ENCODE measurements around the gene ELMO1.

The ELMO1 gene

DNA sequence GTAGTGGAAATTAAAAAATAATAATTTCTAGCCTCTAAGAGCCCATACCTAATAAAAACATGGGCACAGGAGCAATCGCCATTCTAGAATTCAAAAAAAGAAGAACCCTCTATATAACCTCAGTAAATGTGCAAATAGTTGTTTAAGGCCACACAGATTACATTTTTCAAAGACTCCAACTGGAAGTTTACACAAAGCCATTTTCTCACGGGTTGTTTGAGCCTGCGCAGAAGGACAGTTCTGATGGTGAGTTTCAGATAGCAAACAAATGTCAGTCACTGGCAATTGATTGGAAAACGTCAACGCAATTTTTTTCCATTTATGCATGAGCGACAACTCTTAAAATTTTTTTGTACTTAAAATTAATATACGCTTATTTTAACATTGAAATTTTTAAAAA lies 23.0 kb upstream of the ELMO1 start:
- no peak for DNase-seq

DNA sequence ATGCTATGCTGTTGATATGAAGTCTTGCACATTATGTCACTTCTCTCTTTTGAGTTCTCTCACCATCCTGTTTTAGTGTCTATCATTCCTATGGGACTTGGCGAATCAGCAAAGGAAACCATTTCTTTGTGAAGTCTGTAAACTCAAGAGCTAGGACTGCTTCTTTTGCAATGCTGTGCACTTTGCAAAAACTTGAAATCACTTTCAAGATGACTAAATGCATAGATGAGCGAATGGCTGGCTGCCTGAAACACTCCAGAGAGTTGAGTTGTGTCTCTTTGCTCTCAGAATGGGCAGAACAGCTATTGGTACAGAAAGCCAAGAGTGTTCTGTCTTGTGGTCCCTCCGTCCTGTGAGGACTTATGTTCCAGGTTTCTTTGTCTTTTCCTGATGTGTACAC lies 18.3 kb upstream of the ELMO1 start:
- no peak for DNase-seq

GRCh38 chr7:37462138-37462537 lies 13.5 kb upstream of the ELMO1 start:
- no peak for DNase-seq

DNA sequence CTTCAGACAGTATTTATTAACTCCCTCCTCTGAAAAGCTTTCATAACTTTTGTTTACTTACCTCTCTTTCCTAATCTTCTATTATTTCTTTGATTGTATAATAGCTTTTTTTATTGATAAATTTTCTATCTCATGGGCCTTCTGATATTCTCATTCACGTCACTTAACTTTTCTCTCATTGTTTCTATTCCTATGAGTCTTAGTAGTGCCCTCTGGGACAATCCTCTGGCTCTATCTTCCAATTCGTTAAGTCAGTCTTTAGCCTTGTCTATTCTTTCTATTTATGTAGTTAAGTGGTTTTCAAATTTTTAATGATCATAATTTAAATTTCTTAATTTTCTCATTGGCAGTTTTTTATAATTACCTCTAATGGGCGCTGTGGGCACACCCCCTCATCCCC lies 6.4 kb upstream of the ELMO1 start:
- no peak for DNase-seq

DNA sequence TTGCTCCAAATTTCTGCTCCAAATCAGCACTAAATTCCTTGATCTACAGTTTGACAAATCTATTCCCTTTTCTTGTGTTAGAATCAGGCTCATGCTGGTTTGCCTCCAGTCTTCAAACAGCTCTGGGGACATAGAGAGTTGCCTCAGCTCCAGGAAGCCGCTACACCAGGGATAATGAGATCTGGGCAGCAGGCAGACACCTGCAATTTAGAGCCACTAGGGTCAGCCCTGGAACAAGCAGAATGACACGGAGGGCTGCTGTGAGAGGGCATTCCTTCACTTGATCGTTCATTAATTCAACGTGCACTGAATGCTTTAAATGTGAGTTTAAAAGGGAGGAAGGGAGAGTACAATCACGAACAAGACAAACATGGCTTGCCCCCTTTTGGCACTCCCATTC lies 3.7 kb upstream of the ELMO1 start:
- no peak for DNase-seq

- DNase-seq: no peak
Measured at GRCh38 chr7:37450035-37450434, 1.4 kb upstream of the ELMO1 start.

- DNase-seq: no peak
Measured at GRCh38 chr7:37449621-37450020, 957 bp upstream of the ELMO1 start.

- DNase-seq: no peak
Measured at GRCh38 chr7:37448011-37448635, 541 bp downstream of the ELMO1 start.

DNA sequence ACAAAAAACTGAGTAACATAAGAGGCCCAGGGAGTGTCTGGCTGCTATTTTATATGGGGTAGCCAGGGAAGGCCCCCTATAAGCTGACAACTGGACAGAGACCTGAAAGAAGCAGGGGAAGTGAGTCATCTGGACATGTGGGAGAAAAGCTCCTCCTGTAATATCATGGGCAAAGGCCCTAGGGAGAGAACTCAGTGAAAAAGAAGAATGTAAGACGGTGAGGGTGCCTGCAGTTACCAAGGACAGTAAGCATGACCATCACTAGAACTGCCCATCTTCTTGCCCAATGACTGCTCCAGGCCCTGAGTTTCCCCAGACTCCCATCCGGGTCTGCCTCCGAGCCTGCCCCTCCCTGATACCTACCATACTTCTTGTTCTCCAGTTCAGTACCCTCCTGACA lies 2.3 kb downstream of the ELMO1 start:
- no peak for DNase-seq

DNA sequence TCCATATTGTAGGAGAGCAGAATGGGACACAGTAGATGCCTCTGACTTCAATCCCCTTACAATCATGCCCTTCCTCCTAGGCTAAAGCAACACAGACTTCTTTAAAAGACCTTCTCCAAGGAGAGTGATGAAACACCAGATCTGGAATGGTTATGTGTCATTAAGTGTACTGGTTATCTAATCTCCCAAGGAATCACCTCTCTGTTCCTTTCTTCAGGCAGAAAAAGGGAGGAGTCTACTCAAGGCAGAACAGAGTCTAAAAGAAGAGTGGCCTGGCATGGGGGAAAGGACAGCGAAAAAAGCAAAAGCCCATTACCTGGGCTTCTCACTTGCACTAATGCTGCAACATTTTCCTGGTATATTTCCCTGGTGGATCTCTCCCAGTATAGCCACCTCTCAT lies 2.9 kb downstream of the ELMO1 start:
- DNase-seq: no peak

DNA sequence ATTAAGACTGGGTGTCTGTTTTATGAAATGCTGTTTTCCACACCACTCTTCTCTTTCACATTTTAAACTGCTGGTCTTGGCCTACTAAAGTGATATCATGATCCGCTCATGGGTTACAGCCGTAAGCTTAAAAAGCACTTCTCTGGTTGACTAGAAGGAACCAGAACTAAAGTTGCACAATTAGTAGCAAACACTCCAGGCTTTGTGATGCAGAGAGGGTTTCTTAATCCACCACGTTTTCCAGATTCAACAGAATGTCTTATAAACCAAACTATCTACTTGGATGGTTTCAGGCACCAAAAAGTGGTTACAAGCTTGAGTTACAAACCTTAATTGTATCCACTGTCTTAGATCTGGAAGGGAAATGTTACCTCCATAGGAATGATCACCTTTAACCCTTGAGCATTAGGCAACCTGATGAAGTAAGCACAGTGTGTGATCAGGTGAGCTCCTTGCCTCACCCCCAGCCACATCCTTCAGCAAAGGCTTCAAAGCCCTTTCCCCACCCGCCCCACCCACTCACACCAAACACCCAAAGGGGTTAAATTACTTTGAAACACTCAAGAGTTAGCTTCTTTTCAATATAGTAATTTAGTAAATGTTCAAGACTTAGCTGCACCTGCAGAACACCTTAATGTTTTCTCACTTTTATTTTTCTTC lies 3.5 kb downstream of the ELMO1 start:
- DNase-seq: no peak

- no peak for DNase-seq
Measured at GRCh38 chr7:37443627-37444026, 5.0 kb downstream of the ELMO1 start.

GRCh38 chr7:37442268-37442667 lies 6.4 kb downstream of the ELMO1 start:
- no peak for DNase-seq

DNA sequence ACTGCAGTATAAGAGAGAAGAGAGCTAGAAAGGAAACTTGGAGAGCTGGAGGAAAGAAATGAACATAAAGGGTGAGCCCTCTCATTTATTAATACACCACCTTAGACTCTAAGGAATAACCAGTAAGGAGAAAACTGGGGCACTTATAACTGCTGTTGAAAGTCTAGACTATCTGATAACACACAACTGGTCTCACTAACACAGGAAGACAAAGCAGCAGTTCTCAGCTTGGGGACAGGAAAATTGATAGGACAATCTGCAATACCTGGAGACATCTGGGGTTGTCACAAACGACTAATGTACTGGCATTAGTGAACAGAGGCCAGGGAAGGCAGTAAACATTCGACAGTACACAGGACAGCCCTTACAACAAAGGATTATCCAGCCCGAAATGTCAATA lies 6.8 kb downstream of the ELMO1 start:
- DNase-seq: no peak

DNA sequence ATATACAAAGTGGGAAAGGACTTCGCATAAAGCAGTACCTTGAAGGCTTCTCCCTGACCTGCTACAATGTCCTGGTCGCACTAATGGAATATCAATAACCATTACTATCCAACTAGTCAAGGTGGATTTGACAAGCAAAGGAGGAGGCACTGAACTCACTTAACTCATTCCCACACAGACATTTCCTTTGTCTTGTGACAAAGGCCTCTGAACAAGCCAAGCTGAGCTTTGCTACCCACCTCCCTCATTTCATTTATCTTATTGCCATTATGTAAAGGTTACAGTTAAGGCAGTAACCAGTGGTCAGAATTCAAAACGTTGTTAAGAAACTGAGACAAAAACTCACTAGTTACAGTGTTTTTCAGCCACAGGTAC lies 7.3 kb downstream of the ELMO1 start:
- no peak for DNase-seq

- peak; percentile 37 for DNase-seq
Measured at GRCh38 chr7:37440738-37441385, 7.8 kb downstream of the ELMO1 start.

- DNase-seq: no peak
Measured at GRCh38 chr7:37439653-37440026, 9.0 kb downstream of the ELMO1 start.

- no peak for DNase-seq
Measured at GRCh38 chr7:37438906-37439652, 9.6 kb downstream of the ELMO1 start.

GRCh38 chr7:37435156-37435855 lies 13.4 kb downstream of the ELMO1 start:
- DNase-seq: no peak

DNA sequence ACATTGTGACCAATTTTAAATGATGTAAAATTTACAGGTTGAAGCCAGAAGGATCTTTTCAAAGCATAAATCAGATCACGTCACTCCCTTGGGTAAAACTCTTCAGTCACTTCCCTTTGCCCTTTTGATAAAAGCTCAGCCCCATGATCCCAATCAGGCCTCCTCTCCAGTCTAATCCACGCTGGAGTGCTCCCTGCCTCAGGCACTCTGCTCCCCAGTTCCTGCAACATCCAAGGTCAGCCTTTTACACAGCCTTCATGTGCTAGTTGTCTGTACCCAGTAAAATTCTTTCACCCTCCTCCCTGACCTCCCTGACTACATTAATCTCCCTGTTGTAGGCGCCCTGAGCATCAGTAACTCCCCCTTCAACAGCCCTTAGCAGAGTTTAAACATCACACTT lies 14.1 kb downstream of the ELMO1 start:
- no peak for DNase-seq

DNA sequence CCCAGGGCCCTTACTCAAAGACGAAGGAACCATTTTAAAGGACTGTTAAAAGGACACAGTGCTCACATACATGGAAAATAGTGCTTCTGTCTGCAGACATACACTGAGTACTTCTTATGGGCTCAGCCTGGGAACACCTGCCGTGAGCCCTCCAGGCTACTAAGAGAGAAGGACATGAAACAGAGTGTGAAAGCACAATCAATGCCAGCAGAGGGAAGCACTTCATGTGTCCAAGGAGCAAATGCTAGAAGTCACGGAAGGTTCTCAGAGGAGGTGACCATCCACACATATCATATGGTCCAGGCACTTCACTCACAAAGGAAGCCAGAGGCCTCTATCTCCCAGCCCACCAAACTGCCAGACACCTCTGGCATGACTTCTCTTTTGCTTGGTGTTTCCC lies 15.5 kb downstream of the ELMO1 start:
- DNase-seq: no peak

- DNase-seq: no peak
Measured at GRCh38 chr7:37432281-37432920, 16.3 kb downstream of the ELMO1 start.

- DNase-seq: no peak
Measured at GRCh38 chr7:37431413-37431812, 17.3 kb downstream of the ELMO1 start.

Measured in CD4-positive, alpha-beta T cell treated with Interleukin-12 subunit alpha and Interleukin-12 subunit beta, for 1 hour (primary cell).